Activated CD4-positive, alpha-beta T cell treated with anti-CD3 and anti-CD28 coated beads, Interleukin-2, amount 10 ng/mL, durations not matched to agents 24 days and 14 days (primary cell): ENCODE measurements around the gene NMU. TPM values are rescaled to one million over a fixed set of nuclear protein-coding genes. Genes with fewer than 3 reads are reported as not detected.
"Not testable (repeated sequence)": the region's sequence is repeated elsewhere in the genome, so short reads cannot be mapped to it uniquely, and the experiment has no call there.

Source experiments
- DNase-seq: peaks from one replicate; pipeline ENCODE4 v3.0.0; 2022
- H3K27ac Mint-ChIP-seq: one replicate; pipeline ENCODE4 v1.8.0; 2022; ENCODE audit warnings: mild to moderate bottlenecking, mixed read lengths
- H3K27me3 Mint-ChIP-seq: one replicate; pipeline ENCODE4 v1.8.0; 2022; ENCODE audit warnings: mixed read lengths
- H3K36me3 Mint-ChIP-seq: one replicate; pipeline ENCODE4 v1.8.0; 2022; ENCODE audit warnings: low read depth, mild to moderate bottlenecking, mixed read lengths
- H3K4me1 Mint-ChIP-seq: one replicate; pipeline ENCODE4 v1.8.0; 2021; ENCODE audit warnings: mixed read lengths
- H3K4me3 Mint-ChIP-seq: one replicate; pipeline ENCODE4 v1.8.0; 2022; ENCODE audit warnings: mild to moderate bottlenecking, moderate library complexity, mixed read lengths
- H3K9me3 Mint-ChIP-seq: one replicate; pipeline ENCODE4 v1.8.0; 2021; ENCODE audit warnings: mixed read lengths
- intact Hi-C: fragments of 100-400 bp; cut with micrococcal nuclease; formaldehyde crosslinking; loops from one replicate; pipeline ENCODE4 v1.15.1; 2023
- total RNA-seq: library from RNA; stranded (reverse); gene quantifications from 2 replicates; pipeline ENCODE4 v1.2.3, GENCODE V29; 2022

Gene NMU
- total RNA-seq, 1 donor from 2014 or later = not detected

DNA sequence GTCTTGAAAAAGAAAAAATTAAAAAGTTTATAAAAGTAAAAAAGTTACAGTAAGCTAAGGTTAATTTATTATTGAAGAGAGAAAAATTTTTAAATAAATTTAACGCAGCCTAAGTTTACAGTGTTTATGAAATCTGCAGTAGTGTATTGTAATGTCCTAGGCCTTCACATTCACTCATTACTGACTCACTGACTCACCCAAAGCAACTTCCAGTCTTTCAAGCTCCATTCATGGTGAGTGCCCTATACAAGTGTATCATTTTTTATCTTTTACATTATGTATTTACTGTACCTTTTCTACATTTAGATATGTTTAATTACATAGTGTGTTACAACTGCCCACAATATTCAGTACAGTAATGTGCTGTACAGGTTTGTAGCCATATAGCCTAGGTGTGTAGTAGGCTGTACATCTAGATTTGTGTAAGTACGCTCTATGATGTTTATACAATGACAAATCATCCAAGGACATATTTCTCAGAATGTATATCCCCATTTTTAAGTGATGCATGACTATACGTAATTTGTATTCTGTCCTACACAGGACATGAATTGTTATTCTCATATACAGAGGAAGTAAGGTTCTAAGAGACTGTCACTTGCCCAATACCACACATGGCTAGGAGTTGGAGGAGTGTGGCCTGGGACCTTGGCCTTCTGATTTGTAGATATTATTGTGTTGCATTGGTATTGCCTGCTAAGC is 24.6 kb downstream of the NMU start:
- no peaks in the 10 kb centered on the region for H3K36me3 Mint-ChIP-seq
- H3K27me3 Mint-ChIP-seq = no peaks in the 10 kb centered on the region
- H3K4me1 Mint-ChIP-seq = no peaks in the 10 kb centered on the region
- no peaks in the 10 kb centered on the region for H3K9me3 Mint-ChIP-seq
- DNase-seq = no peak
- no peak overlapping the region for H3K27ac Mint-ChIP-seq
- intact Hi-C loops = no loop called here
- H3K4me3 Mint-ChIP-seq = no peak overlapping the region

DNA sequence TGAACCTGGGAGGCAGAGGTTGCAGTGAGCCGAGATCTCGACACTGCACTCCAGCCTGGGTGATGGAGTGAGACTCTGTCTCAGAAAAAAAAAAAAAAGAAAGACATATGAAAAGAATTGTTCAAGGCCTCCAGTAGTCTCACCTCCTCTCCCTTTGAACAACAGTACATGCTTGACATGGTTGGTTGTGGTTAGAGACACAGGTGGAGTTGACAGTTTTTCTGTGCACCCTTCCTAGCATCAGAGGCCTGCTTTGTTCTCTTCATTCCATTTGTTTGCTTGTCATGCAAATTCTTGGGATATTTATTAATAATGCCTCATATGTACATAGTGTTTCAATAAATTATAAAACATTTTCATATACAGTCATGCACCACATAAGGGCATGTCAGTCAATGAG is 25.7 kb downstream of the NMU start:
- Mint-ChIP-seq H3K9me3 (no peaks in the 10 kb centered on the region), H3K27me3 (no peaks in the 10 kb centered on the region), H3K36me3 (no peaks in the 10 kb centered on the region), H3K4me1 (no peaks in the 10 kb centered on the region), H3K4me3 (no peak overlapping the region), H3K27ac (no peak overlapping the region)
- no peak for DNase-seq
- intact Hi-C loops = no loop called here

GRCh38 chr4:55609393-55609866 is 26.7 kb downstream of the NMU start:
- Mint-ChIP-seq H3K4me3 (no peak overlapping the region), H3K27ac (no peak overlapping the region), H3K4me1 (no peaks in the 10 kb centered on the region), H3K36me3 (no peaks in the 10 kb centered on the region), H3K9me3 (no peaks in the 10 kb centered on the region), H3K27me3 (no peaks in the 10 kb centered on the region)
- intact Hi-C loops = no loop called here
- no peak for DNase-seq

- DNase-seq = no peak
- Mint-ChIP-seq H3K27ac (no peak overlapping the region), H3K4me1 (no peaks in the 10 kb centered on the region), H3K4me3 (no peak overlapping the region), H3K9me3 (no peaks in the 10 kb centered on the region), H3K27me3 (no peaks in the 10 kb centered on the region), H3K36me3 (no peaks in the 10 kb centered on the region)
- intact Hi-C loops = no loop called here
Measured at GRCh38 chr4:55608591-55608990, 27.5 kb downstream of the NMU start.

- no peaks in the 10 kb centered on the region for H3K4me1 Mint-ChIP-seq
- intact Hi-C loops = no loop called here
- H3K36me3 Mint-ChIP-seq = no peaks in the 10 kb centered on the region
- H3K9me3 Mint-ChIP-seq = no peaks in the 10 kb centered on the region
- no peak overlapping the region for H3K27ac Mint-ChIP-seq
- peaks cover 6% of the 10 kb centered on the region for H3K27me3 Mint-ChIP-seq
- DNase-seq = no peak
- H3K4me3 Mint-ChIP-seq = no peak overlapping the region
Measured at GRCh38 chr4:55604996-55605395, 31.1 kb downstream of the NMU start.

DNA sequence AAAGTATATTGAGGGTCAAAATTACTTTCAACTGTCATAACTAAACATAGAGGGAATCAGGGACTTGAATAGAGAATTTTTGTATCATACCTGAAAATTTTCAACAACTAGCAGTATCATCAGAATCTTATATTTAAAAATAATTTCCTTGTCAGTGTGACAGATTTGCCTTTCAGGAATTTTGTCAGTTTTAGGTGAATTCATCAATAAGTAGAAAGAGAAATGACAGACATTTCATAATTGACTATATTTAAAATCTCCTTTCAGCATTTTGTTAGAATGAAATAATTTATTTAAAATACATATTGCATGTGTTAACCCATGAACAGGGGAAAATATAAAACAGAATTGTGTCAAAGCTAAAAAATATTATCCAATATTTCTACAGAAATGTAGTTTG is 35.5 kb downstream of the NMU start:
- Mint-ChIP-seq H3K36me3 (no peaks in the 10 kb centered on the region), H3K4me1 (no peaks in the 10 kb centered on the region), H3K9me3 (no peaks in the 10 kb centered on the region), H3K27me3 (peaks cover 16% of the 10 kb centered on the region), H3K27ac (no peak overlapping the region), H3K4me3 (no peak overlapping the region)
- DNase-seq = no peak
- intact Hi-C loops = no loop called here

- no peak overlapping the region for H3K27ac Mint-ChIP-seq
- no peaks in the 10 kb centered on the region for H3K36me3 Mint-ChIP-seq
- intact Hi-C loops = no loop called here
- no peak overlapping the region for H3K4me3 Mint-ChIP-seq
- H3K27me3 Mint-ChIP-seq = peaks cover 18% of the 10 kb centered on the region
- no peaks in the 10 kb centered on the region for H3K4me1 Mint-ChIP-seq
- DNase-seq = no peak
- H3K9me3 Mint-ChIP-seq = no peaks in the 10 kb centered on the region
Measured at GRCh38 chr4:55598641-55599040, 37.5 kb downstream of the NMU start.

GRCh38 chr4:55592014-55592413 is 44.1 kb downstream of the NMU start, which contains the start of gene PDCL2:
PDCL2 (minus strand) TSS chr4:55592245; CDS start chr4:55592109, 136 bp downstream.
- no peaks in the 10 kb centered on the region for H3K36me3 Mint-ChIP-seq
- DNase-seq = no peak
- H3K27ac Mint-ChIP-seq = no peak within 1 kb of the TSS
- no peaks in the 10 kb centered on the region for H3K4me1 Mint-ChIP-seq
- peaks cover 6% of the 10 kb centered on the region for H3K27me3 Mint-ChIP-seq
- intact Hi-C loops = no loop called here
- no peak within 1 kb of the TSS for H3K4me3 Mint-ChIP-seq
- peaks cover 9% of the 10 kb centered on the region for H3K9me3 Mint-ChIP-seq

GRCh38 chr4:55588160-55588559 is 47.9 kb downstream of the NMU start:
- Mint-ChIP-seq H3K36me3 (no peaks in the 10 kb centered on the region), H3K4me3 (no peak overlapping the region), H3K9me3 (peaks cover 15% of the 10 kb centered on the region), H3K4me1 (no peaks in the 10 kb centered on the region), H3K27me3 (peaks cover 8% of the 10 kb centered on the region), H3K27ac (no peak overlapping the region)
- no peak for DNase-seq
- intact Hi-C loops = no loop called here

DNA sequence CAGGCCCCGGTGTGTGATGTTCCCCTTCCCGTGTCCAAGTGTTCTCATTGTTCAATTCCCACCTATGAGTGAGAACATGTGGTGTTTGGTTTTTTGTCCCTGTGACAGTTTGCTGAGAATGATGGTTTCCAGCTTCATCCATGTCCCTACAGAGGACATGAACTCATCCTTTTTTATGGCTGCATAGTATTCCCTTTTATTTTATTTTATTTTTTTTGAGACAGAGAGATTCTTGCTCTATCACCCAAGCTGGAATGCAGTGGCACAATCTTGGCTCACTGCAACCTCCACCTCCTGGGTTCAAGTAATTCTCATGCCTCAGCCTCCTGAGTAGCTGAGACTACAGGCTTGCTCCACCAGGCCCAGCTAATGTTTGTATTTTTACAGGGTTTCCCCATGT is 53.3 kb downstream of the NMU start:
- DNase-seq, intact Hi-C loops, H3K4me1 Mint-ChIP-seq, H3K27me3 Mint-ChIP-seq, H3K27ac Mint-ChIP-seq, H3K4me3 Mint-ChIP-seq, H3K36me3 Mint-ChIP-seq: not testable (repeated sequence)
- peaks cover 12% of the 10 kb centered on the region for H3K9me3 Mint-ChIP-seq

DNA sequence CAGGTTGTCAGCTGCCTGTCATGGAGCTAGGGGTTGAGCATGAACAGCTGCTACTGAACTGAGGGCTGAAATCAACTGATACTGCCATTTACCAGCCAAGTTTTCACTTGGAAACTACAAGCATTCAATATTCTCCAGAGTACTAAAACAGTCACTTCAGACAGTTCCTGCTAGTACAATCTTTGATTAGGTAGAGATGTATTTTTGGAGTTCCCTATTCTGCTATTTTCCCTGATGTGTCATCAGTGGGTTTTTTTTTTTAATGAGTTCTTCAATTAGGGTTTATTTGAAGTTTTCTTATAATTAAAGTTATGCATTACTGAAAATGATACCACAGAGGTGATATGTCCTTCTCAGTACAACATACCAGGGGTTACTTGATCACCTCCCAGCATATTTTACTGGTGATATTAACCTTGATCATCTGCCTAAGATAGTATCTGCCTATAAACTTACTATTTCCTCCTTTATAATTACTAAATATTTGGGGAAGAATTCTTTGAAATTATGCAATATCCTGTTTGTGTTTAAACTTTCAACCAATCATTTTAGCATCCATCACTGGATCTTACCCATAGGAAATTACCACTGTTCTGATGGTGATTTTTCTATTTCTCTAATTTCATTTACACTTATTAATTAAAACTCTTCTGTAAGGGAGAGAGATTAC is 57.6 kb downstream of the NMU start:
- no peak overlapping the region for H3K4me3 Mint-ChIP-seq
- no peak for DNase-seq
- no peaks in the 10 kb centered on the region for H3K4me1 Mint-ChIP-seq
- H3K36me3 Mint-ChIP-seq = peaks cover 2% of the 10 kb centered on the region
- intact Hi-C loops = no loop called here
- no peak overlapping the region for H3K27ac Mint-ChIP-seq
- H3K27me3 Mint-ChIP-seq = peaks cover 3% of the 10 kb centered on the region
- H3K9me3 Mint-ChIP-seq = peaks cover 19% of the 10 kb centered on the region

GRCh38 chr4:55575513-55575912 is 60.6 kb downstream of the NMU start:
- Mint-ChIP-seq H3K27ac (no peak overlapping the region), H3K36me3 (peaks cover 2% of the 10 kb centered on the region), H3K4me1 (no peaks in the 10 kb centered on the region), H3K4me3 (no peak overlapping the region), H3K27me3 (peaks cover 3% of the 10 kb centered on the region), H3K9me3 (peaks cover 13% of the 10 kb centered on the region)
- no peak for DNase-seq
- intact Hi-C loops = no loop called here

DNA sequence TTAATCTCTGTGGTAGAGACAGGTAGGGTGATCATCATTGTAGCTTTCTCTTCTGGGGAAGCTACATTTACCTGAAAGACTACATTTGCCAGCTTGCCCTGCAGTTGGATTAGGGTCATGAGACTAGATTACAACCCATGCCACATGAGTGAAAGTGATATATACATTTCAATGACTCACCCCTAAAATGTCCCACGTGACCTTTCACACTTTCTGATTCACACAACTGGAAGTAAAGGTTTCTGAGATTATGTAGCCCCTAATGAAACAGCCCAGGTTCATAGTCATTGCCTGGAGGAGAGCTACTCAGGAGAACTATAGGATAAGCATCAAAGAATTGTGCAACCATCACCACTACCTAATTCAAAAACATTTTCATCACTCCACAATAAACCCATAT is 61.8 kb downstream of the NMU start:
- H3K9me3 Mint-ChIP-seq = peaks cover 13% of the 10 kb centered on the region
- H3K4me1 Mint-ChIP-seq = no peaks in the 10 kb centered on the region
- H3K4me3 Mint-ChIP-seq = no peak overlapping the region
- peaks cover 2% of the 10 kb centered on the region for H3K36me3 Mint-ChIP-seq
- no peak overlapping the region for H3K27ac Mint-ChIP-seq
- DNase-seq = no peak
- H3K27me3 Mint-ChIP-seq = peaks cover 3% of the 10 kb centered on the region
- intact Hi-C loops = no loop called here

DNA sequence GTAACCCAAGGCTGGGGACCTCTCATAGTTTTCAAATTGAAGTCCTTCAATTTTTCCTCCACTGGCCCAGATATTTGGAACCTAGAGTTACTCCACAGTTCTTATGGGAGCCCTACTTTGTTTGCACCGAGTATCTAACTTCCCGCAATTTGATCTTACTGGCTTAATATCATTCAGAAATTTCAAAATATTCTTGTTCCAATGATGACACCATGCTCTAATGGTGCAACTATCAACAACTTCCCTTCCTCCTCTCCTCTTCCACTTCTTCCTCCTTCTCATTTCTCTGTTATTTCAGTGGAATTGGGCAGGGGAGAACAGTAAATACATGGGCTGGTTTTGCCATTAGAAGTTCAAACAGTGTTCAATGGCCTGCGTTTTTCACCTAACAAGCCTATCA is 64.3 kb downstream of the NMU start:
- Mint-ChIP-seq H3K36me3 (peaks cover 2% of the 10 kb centered on the region), H3K27ac (no peak overlapping the region), H3K4me3 (no peak overlapping the region), H3K9me3 (peaks cover 5% of the 10 kb centered on the region), H3K4me1 (no peaks in the 10 kb centered on the region), H3K27me3 (peaks cover 7% of the 10 kb centered on the region)
- DNase-seq = no peak
- intact Hi-C loops = no loop called here
